ENCODE measurements around the gene MYO1B.

GRCh38 chr2:191358325-191359025, 113.3 kb downstream of the MYO1B start:
- TF ChIP-seq POU2F2 (IDR thresholded peaks at IDR 0.05; ENCODE audit: low read depth, low read length) (no peak), POLR2AphosphoS5 (IDR thresholded peaks at IDR 0.05; ENCODE audit: low read depth, low read length) (no peak), TAF1 (IDR thresholded peaks at IDR 0.05; ENCODE audit: low read depth, low read length) (no peak), POLR2A (IDR thresholded peaks at IDR 0.05; ENCODE audit: low read depth, low read length) (no peak), SPI1 (IDR thresholded peaks at IDR 0.05; ENCODE audit: low read depth, low read length) (no peak), PAX5 (IDR thresholded peaks at IDR 0.05; ENCODE audit: insufficient read depth, low read length, severe bottlenecking) (no peak)
